ENCODE data around the gene STXBP1. TPM values are rescaled to one million over a fixed set of nuclear protein-coding genes. Genes with fewer than 3 reads are reported as not detected.

STXBP1 gene
- total RNA-seq, 1 donor from 2014 or later = 53.3 TPM

- Mint-ChIP-seq H3K4me3 (no peak overlapping the region), H3K4me1 (peaks cover 9% of the 10 kb centered on the region), H3K27me3 (ENCODE audit: low read depth) (no peaks in the 10 kb centered on the region), H3K36me3 (ENCODE audit: low read depth) (peaks cover 4% of the 10 kb centered on the region), H3K27ac (ENCODE audit: unreplicated experiment) (no peak overlapping the region), H3K9me3 (no peaks in the 10 kb centered on the region)
- TF ChIP-seq, protein P1, sequence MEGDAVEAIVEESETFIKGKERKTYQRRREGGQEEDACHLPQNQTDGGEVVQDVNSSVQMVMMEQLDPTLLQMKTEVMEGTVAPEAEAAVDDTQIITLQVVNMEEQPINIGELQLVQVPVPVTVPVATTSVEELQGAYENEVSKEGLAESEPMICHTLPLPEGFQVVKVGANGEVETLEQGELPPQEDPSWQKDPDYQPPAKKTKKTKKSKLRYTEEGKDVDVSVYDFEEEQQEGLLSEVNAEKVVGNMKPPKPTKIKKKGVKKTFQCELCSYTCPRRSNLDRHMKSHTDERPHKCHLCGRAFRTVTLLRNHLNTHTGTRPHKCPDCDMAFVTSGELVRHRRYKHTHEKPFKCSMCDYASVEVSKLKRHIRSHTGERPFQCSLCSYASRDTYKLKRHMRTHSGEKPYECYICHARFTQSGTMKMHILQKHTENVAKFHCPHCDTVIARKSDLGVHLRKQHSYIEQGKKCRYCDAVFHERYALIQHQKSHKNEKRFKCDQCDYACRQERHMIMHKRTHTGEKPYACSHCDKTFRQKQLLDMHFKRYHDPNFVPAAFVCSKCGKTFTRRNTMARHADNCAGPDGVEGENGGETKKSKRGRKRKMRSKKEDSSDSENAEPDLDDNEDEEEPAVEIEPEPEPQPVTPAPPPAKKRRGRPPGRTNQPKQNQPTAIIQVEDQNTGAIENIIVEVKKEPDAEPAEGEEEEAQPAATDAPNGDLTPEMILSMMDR (conservative IDR thresholded peaks at IDR 0.05) = no peak
- DNase-seq (ENCODE audit: low read depth, low spot score) = no peak
Observed at GRCh38 chr9:127667127-127667844, 55.2 kb downstream of the STXBP1 start.

- TF ChIP-seq, protein P1 (conservative IDR thresholded peaks at IDR 0.05) = no peak
- Mint-ChIP-seq H3K27ac (ENCODE audit: unreplicated experiment) (no peak overlapping the region), H3K36me3 (ENCODE audit: low read depth) (peaks cover under 1% of the 10 kb centered on the region), H3K27me3 (ENCODE audit: low read depth) (no peaks in the 10 kb centered on the region), H3K9me3 (no peaks in the 10 kb centered on the region), H3K4me1 (peaks cover 9% of the 10 kb centered on the region), H3K4me3 (no peak overlapping the region)
- no peak for DNase-seq (ENCODE audit: low read depth, low spot score)
Observed at GRCh38 chr9:127667906-127668305, 55.8 kb downstream of the STXBP1 start.

DNA sequence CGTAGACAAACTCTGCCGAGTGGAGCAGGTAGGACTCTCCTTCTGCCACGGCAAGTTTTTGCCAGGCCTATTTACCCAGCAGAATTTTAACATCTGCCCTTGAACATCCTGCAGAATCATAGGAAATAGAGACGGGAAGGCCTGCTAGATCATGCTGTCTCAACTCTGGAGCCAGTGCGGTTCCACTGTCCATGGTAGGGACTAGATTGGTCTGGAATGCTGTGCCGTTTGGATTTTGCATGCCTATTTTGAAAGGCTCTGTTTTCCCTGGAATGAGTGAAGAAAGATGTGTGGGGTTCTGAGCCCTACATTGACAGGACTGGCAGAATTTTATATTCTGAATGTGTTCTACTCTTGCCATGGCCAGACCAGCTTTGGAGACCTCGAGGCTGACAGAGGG is 61.2 kb downstream of the STXBP1 start:
- DNase-seq (ENCODE audit: low read depth, low spot score) = no peak
- no peak overlapping the region for H3K27ac Mint-ChIP-seq (ENCODE audit: unreplicated experiment)
- no peak overlapping the region for H3K4me3 Mint-ChIP-seq
- H3K4me1 Mint-ChIP-seq = no peaks in the 10 kb centered on the region
- H3K9me3 Mint-ChIP-seq = no peaks in the 10 kb centered on the region
- TF ChIP-seq, protein P1 (conservative IDR thresholded peaks at IDR 0.05) = no peak
- no peaks in the 10 kb centered on the region for H3K36me3 Mint-ChIP-seq (ENCODE audit: low read depth)
- H3K27me3 Mint-ChIP-seq (ENCODE audit: low read depth) = no peaks in the 10 kb centered on the region

DNA sequence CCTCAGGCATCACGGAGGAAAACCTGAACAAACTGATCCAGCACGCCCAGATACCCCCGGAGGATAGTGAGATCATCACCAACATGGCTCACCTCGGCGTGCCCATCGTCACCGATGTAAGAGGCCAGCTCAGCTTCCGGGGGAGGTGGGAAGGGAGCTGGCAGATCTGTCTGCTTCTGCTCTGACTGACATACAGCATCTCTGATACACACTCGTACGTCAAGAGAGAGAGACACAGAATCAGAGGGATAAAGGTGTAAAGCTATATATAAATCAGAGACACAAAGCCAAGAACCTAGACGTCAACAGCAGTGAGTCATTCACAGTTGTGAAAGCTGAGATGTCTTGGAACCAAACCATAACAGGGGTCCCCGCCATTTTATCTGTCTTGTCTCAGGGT is 64.6 kb downstream of the STXBP1 start:
- no peak for DNase-seq (ENCODE audit: low read depth, low spot score)
- H3K9me3 Mint-ChIP-seq = no peaks in the 10 kb centered on the region
- TF ChIP-seq, protein P1 (conservative IDR thresholded peaks at IDR 0.05) = no peak
- no peaks in the 10 kb centered on the region for H3K27me3 Mint-ChIP-seq (ENCODE audit: low read depth)
- no peaks in the 10 kb centered on the region for H3K36me3 Mint-ChIP-seq (ENCODE audit: low read depth)
- no peak overlapping the region for H3K4me3 Mint-ChIP-seq
- H3K4me1 Mint-ChIP-seq = no peaks in the 10 kb centered on the region
- no peak overlapping the region for H3K27ac Mint-ChIP-seq (ENCODE audit: unreplicated experiment)

DNA sequence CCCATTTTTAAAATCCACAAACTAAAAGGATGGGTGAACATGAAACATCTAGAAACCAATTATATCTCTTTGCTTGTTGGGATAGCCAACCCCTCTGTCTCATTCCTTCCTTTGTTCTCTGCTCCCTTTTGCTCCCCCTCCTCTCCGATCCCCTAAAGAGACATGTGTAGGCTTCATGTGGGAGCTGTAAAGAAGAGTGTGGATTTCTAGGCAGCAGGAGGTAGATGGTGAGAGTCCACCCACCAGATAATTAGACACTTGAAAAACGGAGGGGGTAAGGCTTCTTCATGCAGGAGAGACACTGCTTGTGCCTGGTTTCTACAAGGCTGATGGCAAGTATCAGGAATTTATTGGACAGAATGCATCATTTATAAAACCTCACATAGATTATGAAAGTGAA is 67.4 kb downstream of the STXBP1 start:
- Mint-ChIP-seq H3K27ac (ENCODE audit: unreplicated experiment) (no peak overlapping the region), H3K4me3 (no peak overlapping the region), H3K27me3 (ENCODE audit: low read depth) (no peaks in the 10 kb centered on the region), H3K4me1 (no peaks in the 10 kb centered on the region), H3K36me3 (ENCODE audit: low read depth) (no peaks in the 10 kb centered on the region), H3K9me3 (no peaks in the 10 kb centered on the region)
- TF ChIP-seq, protein P1 (conservative IDR thresholded peaks at IDR 0.05) = no peak
- DNase-seq (ENCODE audit: low read depth, low spot score) = no peak

All from neural crest cell (in vitro differentiated cells).